Measurements from ENCODE around the gene FTO. TPM values are rescaled to one million over a fixed set of nuclear protein-coding genes. Genes with fewer than 3 reads are reported as not detected.

Gene FTO
- total and polyA plus RNA-seq, 2 of the 8 experiments (the other 6 are each of a cell fraction or from before 2014, with no cell fraction given), result 34.5 to 59.8 TPM

DNA sequence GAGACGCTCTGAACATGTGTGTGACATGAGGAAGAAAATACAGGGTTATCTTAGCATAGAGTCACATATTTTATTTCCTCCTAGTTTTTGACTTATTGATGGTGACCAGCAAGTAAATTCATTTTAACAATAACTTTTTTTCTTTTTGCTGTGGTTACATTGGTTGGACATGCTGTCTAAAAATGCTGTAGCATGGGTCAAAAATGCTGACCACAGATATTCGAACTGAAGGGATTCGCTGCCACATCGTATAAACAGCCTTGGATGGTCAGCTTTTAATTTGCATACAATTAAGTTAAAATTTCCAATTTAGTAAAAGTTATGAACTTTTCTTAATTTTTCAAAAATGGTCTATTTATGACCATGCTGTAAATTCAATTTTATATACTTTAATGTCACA, 30.8 kb upstream of the FTO start:
- Histone ChIP-seq H3K9me3 (ENCODE audit: insufficient read depth in 2 of 2, low read depth in 1 of 2, low read length in 1 of 2) (no peaks in the 10 kb centered on the region), H2BK15ac (ENCODE audit: low read length) (no peak overlapping the region), H3K18ac (ENCODE audit: extremely low read depth, low read length) (no peak overlapping the region), H3K4ac (replicated peaks; ENCODE audit: insufficient read length, low read depth, low read length) (no peak overlapping the region), H2AK5ac (ENCODE audit: low read depth, low read length) (no peak overlapping the region), H3K4me1 (replicated peaks in 1 of 4; ENCODE audit: control insufficient read depth in 3 of 4, insufficient read depth in 4 of 4, low read length in 3 of 4) (no peaks in the 10 kb centered on the region; a peak in 1 of 7 replicates), H3K4me3 (ENCODE audit: extremely low read depth in 1 of 4, insufficient read depth in 2 of 4, low read depth in 3 of 4, low read length in 4 of 4) (no peak overlapping the region), H3K36me3 (ENCODE audit: control insufficient read depth in 2 of 4, insufficient read depth in 4 of 4, low read length in 3 of 4) (no peaks in the 10 kb centered on the region), H3K79me1 (ENCODE audit: low read depth, low read length) (no peaks in the 10 kb centered on the region), H2BK5ac (ENCODE audit: low read depth, low read length) (no peak overlapping the region), H4K8ac (ENCODE audit: extremely low read depth, insufficient read depth, low read length) (no peak overlapping the region), H4K91ac (replicated peaks; ENCODE audit: insufficient read length, low read length) (no peak overlapping the region), H4K20me1 (replicated peaks in 1 of 2; ENCODE audit: control insufficient read depth in 1 of 2, insufficient read depth in 2 of 2, low read length in 2 of 2) (no peaks in the 10 kb centered on the region), H3K23me2 (ENCODE audit: low read depth, low read length) (no peaks in the 10 kb centered on the region; the same call in 1 of the 2 replicates), H3K9ac (replicated peaks in 1 of 4; ENCODE audit: extremely low read depth in 1 of 4, low read depth in 3 of 4, low read length in 3 of 4) (no peak overlapping the region), H2AFZ (ENCODE audit: low read length) (no peak overlapping the region), H3K14ac (ENCODE audit: insufficient read length) (no peak overlapping the region), H3K27me3 (replicated peaks in 1 of 4; ENCODE audit: control insufficient read depth in 3 of 4, extremely low read depth in 1 of 4, insufficient read depth in 3 of 4, low read length in 3 of 4) (no peaks in the 10 kb centered on the region), H3K79me2 (ENCODE audit: control insufficient read depth in 1 of 2, insufficient read depth in 2 of 2, low read length in 2 of 2) (no peaks in the 10 kb centered on the region), H3K23ac (ENCODE audit: insufficient read length) (no peak overlapping the region), H2BK20ac (ENCODE audit: low read length) (no peak overlapping the region), H3K56ac (replicated peaks; ENCODE audit: insufficient read length, low read depth, low read length) (no peak overlapping the region), H3K27ac (ENCODE audit: low read depth, low read length) (no peak overlapping the region), H2BK12ac (ENCODE audit: low read depth, low read length) (no peak overlapping the region), H4K5ac (ENCODE audit: insufficient read length, low read depth, low read length) (no peak overlapping the region), H3K4me2 (ENCODE audit: insufficient read depth in 1 of 2, low read depth in 2 of 2, low read length in 2 of 2) (no peak overlapping the region), H2BK120ac (replicated peaks; ENCODE audit: low read depth, low read length) (no peak overlapping the region)
- CTCF ChIA-PET (ENCODE audit: partially characterized antibody), result interaction anchor here (0.6 to 0.7 kb wide), 2 partner anchors 114 to 775 kb away, joined by 3 read pairs; no protein-coding TSS in a partner anchor
- FAIRE-seq (no peak), DNase-seq (ENCODE audit: low read depth in 1 of 2, low spot score in 2 of 2) (no peak)
- WGBS, 2 experiments (ENCODE audit: extremely low coverage in 1 of 2, insufficient coverage in 1 of 2, insufficient read length in 1 of 2, insufficient replicate concordance in 2 of 2, low coverage in 1 of 2, low lambda C conversion rate in 2 of 2, missing lambda C conversion rate in 1 of 2), result 94% methylated on average over 4 of the region's 4 CpGs; no CpG with 5 or more reads in 1 of the 2 experiments
- TF ChIP-seq CTBP2 (IDR thresholded peaks at IDR 0.05; ENCODE audit: borderline replicate concordance, insufficient read depth, insufficient read length, low read length) (no peak), HDAC6 (IDR thresholded peaks at IDR 0.05; ENCODE audit: low read depth, low read length) (no peak), NANOG (IDR thresholded peaks at IDR 0.05; ENCODE audit: insufficient read depth, low read depth, low read length, poor library complexity, severe bottlenecking) (no peak), KDM5A (IDR thresholded peaks at IDR 0.05; ENCODE audit: low read length) (no peak), SP1 (IDR thresholded peaks at IDR 0.05; ENCODE audit: low read depth, low read length) (no peak), USF2 (IDR thresholded peaks at IDR 0.05; ENCODE audit: low read length) (no peak)
- POLR2A ChIA-PET (ENCODE audit: partially characterized antibody), result no interaction called here

Data from H1 (cell line).